ENCODE measurements around the gene TRMT11. TPM values are rescaled to one million over a fixed set of nuclear protein-coding genes. Genes with fewer than 3 reads are reported as not detected.

Gene TRMT11
- total RNA-seq, 1 donor from 2014 or later: 33.4 TPM

- H3K27me3 Mint-ChIP-seq: no peaks in the 10 kb centered on the region
- no peak overlapping the region for H3K4me3 Mint-ChIP-seq
- ATAC-seq (ENCODE audit: low read depth) (no peak), DNase-seq (no peak)
- no peak overlapping the region for H3K27ac Mint-ChIP-seq
- intact Hi-C loops (cut with micrococcal nuclease): no loop called here
- POLR2A ChIA-PET: no interaction called here
- TF ChIP-seq CTCF (IDR thresholded peaks at IDR 0.05): no peak
- H3K9me3 Mint-ChIP-seq: peaks cover under 1% of the 10 kb centered on the region
- H3K4me1 Mint-ChIP-seq: no peaks in the 10 kb centered on the region
- peaks cover 71% of the 10 kb centered on the region for H3K36me3 Mint-ChIP-seq (ENCODE audit: low read depth)
- CTCF ChIA-PET: no interaction called here
These were observed 52.9 kb downstream of the TRMT11 start for GRCh38 chr6:126039284-126039683.

- ChIA-PET POLR2A (interaction anchor here (0.7 kb wide), 1 partner anchor 21 kb away, joined by 3 read pairs; no protein-coding TSS in a partner anchor), CTCF (no interaction called here)
- Mint-ChIP-seq H3K27ac (no peak overlapping the region), H3K9me3 (peaks cover 4% of the 10 kb centered on the region), H3K4me1 (no peaks in the 10 kb centered on the region), H3K4me3 (no peak overlapping the region), H3K36me3 (ENCODE audit: low read depth) (peaks cover 70% of the 10 kb centered on the region), H3K27me3 (no peaks in the 10 kb centered on the region)
- ATAC-seq (ENCODE audit: low read depth) (no peak), DNase-seq (no peak)
- TF ChIP-seq CTCF (IDR thresholded peaks at IDR 0.05): no peak
- intact Hi-C loops (cut with micrococcal nuclease): no loop called here
These were observed 54.1 kb downstream of the TRMT11 start for GRCh38 chr6:126040394-126040793.

GRCh38 chr6:126040826-126041225 lies 54.5 kb downstream of the TRMT11 start:
- peaks cover 4% of the 10 kb centered on the region for H3K9me3 Mint-ChIP-seq
- peaks cover 66% of the 10 kb centered on the region for H3K36me3 Mint-ChIP-seq (ENCODE audit: low read depth)
- H3K4me3 Mint-ChIP-seq: no peak overlapping the region
- CTCF ChIA-PET: no interaction called here
- no peak for TF ChIP-seq CTCF (IDR thresholded peaks at IDR 0.05)
- no peaks in the 10 kb centered on the region for H3K27me3 Mint-ChIP-seq
- DNase-seq (no peak), ATAC-seq (ENCODE audit: low read depth) (no peak)
- no peaks in the 10 kb centered on the region for H3K4me1 Mint-ChIP-seq
- H3K27ac Mint-ChIP-seq: no peak overlapping the region
- POLR2A ChIA-PET: no interaction called here
- intact Hi-C loops (cut with micrococcal nuclease): no loop called here

- ChIA-PET CTCF (no interaction called here), POLR2A (no interaction called here)
- no peak for DNase-seq
- Mint-ChIP-seq H3K4me3 (no peak overlapping the region), H3K27ac (no peak overlapping the region), H3K36me3 (ENCODE audit: low read depth) (peaks cover 59% of the 10 kb centered on the region), H3K27me3 (no peaks in the 10 kb centered on the region), H3K4me1 (no peaks in the 10 kb centered on the region), H3K9me3 (peaks cover 4% of the 10 kb centered on the region)
- ATAC-seq (ENCODE audit: low read depth): no peak
- intact Hi-C loops (cut with micrococcal nuclease): no loop called here
- TF ChIP-seq CTCF (IDR thresholded peaks at IDR 0.05): no peak
These were observed 55.2 kb downstream of the TRMT11 start for GRCh38 chr6:126041516-126041915.

- ATAC-seq (ENCODE audit: low read depth) (no peak), DNase-seq (no peak)
- TF ChIP-seq CTCF (IDR thresholded peaks at IDR 0.05): no peak
- peaks cover 4% of the 10 kb centered on the region for H3K9me3 Mint-ChIP-seq
- POLR2A ChIA-PET: no interaction called here
- no peaks in the 10 kb centered on the region for H3K4me1 Mint-ChIP-seq
- no peaks in the 10 kb centered on the region for H3K27me3 Mint-ChIP-seq
- no peak overlapping the region for H3K27ac Mint-ChIP-seq
- no peak overlapping the region for H3K4me3 Mint-ChIP-seq
- CTCF ChIA-PET: no interaction called here
- peaks cover 58% of the 10 kb centered on the region for H3K36me3 Mint-ChIP-seq (ENCODE audit: low read depth)
- intact Hi-C loops (cut with micrococcal nuclease): no loop called here
These were observed 55.7 kb downstream of the TRMT11 start for GRCh38 chr6:126042001-126042419.

Data from activated B cell treated with CpG ODN at 0.5 μM for 24 hours (primary cell).